ENCODE results near the gene IL20. TPM values are rescaled to one million over a fixed set of nuclear protein-coding genes. Genes with fewer than 3 reads are reported as not detected.

IL20 gene
- total RNA-seq, 1 donor: not detected

GRCh38 chr1:206833801-206834200 is 31.6 kb upstream of the IL20 start:
- H3K4me3 ChIP-seq (ENCODE audit: low read depth, low read length): no peak overlapping the region
- DNase-seq (ENCODE audit: low read depth): no peak
- no peak for TF ChIP-seq CTCF (IDR thresholded peaks at IDR 0.05; ENCODE audit: insufficient read depth, low read length)

- TF ChIP-seq CTCF (IDR thresholded peaks at IDR 0.05; ENCODE audit: insufficient read depth, low read length): no peak
- no peak for DNase-seq (ENCODE audit: low read depth)
- no peak overlapping the region for H3K4me3 ChIP-seq (ENCODE audit: low read depth, low read length)
Observed at GRCh38 chr1:206834217-206834616, 31.2 kb upstream of the IL20 start.

GRCh38 chr1:206834711-206835110 is 30.7 kb upstream of the IL20 start:
- DNase-seq (ENCODE audit: low read depth): peak; percentile 60
- no peak overlapping the region for H3K4me3 ChIP-seq (ENCODE audit: low read depth, low read length)
- TF ChIP-seq CTCF (IDR thresholded peaks at IDR 0.05; ENCODE audit: insufficient read depth, low read length): no peak

- H3K4me3 ChIP-seq (ENCODE audit: low read depth, low read length): no peak overlapping the region
- DNase-seq (ENCODE audit: low read depth): no peak
- no peak for TF ChIP-seq CTCF (IDR thresholded peaks at IDR 0.05; ENCODE audit: insufficient read depth, low read length)
Observed at GRCh38 chr1:206835186-206835585, 30.2 kb upstream of the IL20 start.

- H3K4me3 ChIP-seq (ENCODE audit: low read depth, low read length): no peak overlapping the region
- TF ChIP-seq CTCF (IDR thresholded peaks at IDR 0.05; ENCODE audit: insufficient read depth, low read length): no peak
- peak; percentile 43 for DNase-seq (ENCODE audit: low read depth)
Observed at GRCh38 chr1:206836111-206836510, 29.3 kb upstream of the IL20 start.

- H3K4me3 ChIP-seq (ENCODE audit: low read depth, low read length): no peak overlapping the region
- no peak for TF ChIP-seq CTCF (IDR thresholded peaks at IDR 0.05; ENCODE audit: insufficient read depth, low read length)
- DNase-seq (ENCODE audit: low read depth): no peak
Observed at GRCh38 chr1:206839006-206839560, 26.3 kb upstream of the IL20 start.

- H3K4me3 ChIP-seq (ENCODE audit: low read depth, low read length): no peak overlapping the region
- TF ChIP-seq CTCF (IDR thresholded peaks at IDR 0.05; ENCODE audit: insufficient read depth, low read length): no peak
- DNase-seq (ENCODE audit: low read depth): peak; percentile 76
Observed at GRCh38 chr1:206839857-206840256, 25.6 kb upstream of the IL20 start.

All from fibroblast of the aortic adventitia (primary cell).